Tibial artery (tissue), 4 donors: ENCODE results near the gene ROBO2.

Experiments
- DNase-seq, 2 donors: peaks; one replicate each; pipeline ENCODE4 v3.0.0-alpha.2; 2019
- H3K27ac ChIP-seq, 2 donors: fragments of 200-600 bp; sonication (generic) in 1 of 2; 1 replicate in 1 of 2; 2 replicates in 1 of 2; pipeline ENCODE4 v1.5.1; 2018 to 2019; ENCODE audit warnings: mild to moderate bottlenecking in 1 of 2
- H3K27me3 ChIP-seq, 2 donors: fragments of 200-600 bp; sonication (generic) in 1 of 2; one replicate each; pipeline versions ENCODE4 v1.5.1 to v1.6.0; 2016 to 2019
- H3K36me3 ChIP-seq, 3 donors: fragments of 200-600 bp; sonication (generic) in 2 of 3; one replicate each; pipeline ENCODE4 v1.5.1; 2016 to 2019; ENCODE audit warnings: mild to moderate bottlenecking in 2 of 3
- H3K4me1 ChIP-seq, 4 donors: fragments of 200-600 bp; sonication (generic) in 2 of 4; 1 replicate in 3 of 4; 2 replicates in 1 of 4; pipeline ENCODE4 v1.5.1; 2016 to 2019
- H3K4me3 ChIP-seq, 2 donors: fragments of 200-600 bp; sonication (generic) in 1 of 2; 1 replicate in 1 of 2; 2 replicates in 1 of 2; pipeline ENCODE4 v1.5.1; 2018 to 2019; ENCODE audit warnings: mild to moderate bottlenecking in 2 of 2
- H3K9me3 ChIP-seq, 3 donors: fragments of 200-600 bp; sonication (generic) in 1 of 3; one replicate each; pipeline ENCODE4 v1.5.1; 2016 to 2019
- intact Hi-C: fragments of 100-400 bp; cut with DNase I; formaldehyde crosslinking; loops from one replicate; pipeline ENCODE4 v1.15.0; 2023; ENCODE audit warnings: low total_unique reads
- TF ChIP-seq, protein P1 (sequence below), 2 experiments: fragments of 200-600 bp in 1 of 2; fragments of 450-650 bp in 1 of 2; IDR thresholded peaks; one replicate each; pipeline ENCODE4 v1.5.1; 2017 to 2019; ENCODE audit warnings: antibody characterized with exemption in 2 of 2, mild to moderate bottlenecking in 1 of 2, moderate library complexity in 1 of 2

ROBO2 gene

GRCh38 chr3:77001062-77001701, 38.7 kb upstream of the ROBO2 start:
- no peak for DNase-seq
- Histone ChIP-seq H3K4me1 (no peaks in the 10 kb centered on the region), H3K9me3 (no peaks in the 10 kb centered on the region), H3K27ac (no peak overlapping the region), H3K4me3 (no peak overlapping the region), H3K27me3 (no peaks in the 10 kb centered on the region), H3K36me3 (no peaks in the 10 kb centered on the region)
- intact Hi-C loops = no loop called here
- TF ChIP-seq, protein P1, sequence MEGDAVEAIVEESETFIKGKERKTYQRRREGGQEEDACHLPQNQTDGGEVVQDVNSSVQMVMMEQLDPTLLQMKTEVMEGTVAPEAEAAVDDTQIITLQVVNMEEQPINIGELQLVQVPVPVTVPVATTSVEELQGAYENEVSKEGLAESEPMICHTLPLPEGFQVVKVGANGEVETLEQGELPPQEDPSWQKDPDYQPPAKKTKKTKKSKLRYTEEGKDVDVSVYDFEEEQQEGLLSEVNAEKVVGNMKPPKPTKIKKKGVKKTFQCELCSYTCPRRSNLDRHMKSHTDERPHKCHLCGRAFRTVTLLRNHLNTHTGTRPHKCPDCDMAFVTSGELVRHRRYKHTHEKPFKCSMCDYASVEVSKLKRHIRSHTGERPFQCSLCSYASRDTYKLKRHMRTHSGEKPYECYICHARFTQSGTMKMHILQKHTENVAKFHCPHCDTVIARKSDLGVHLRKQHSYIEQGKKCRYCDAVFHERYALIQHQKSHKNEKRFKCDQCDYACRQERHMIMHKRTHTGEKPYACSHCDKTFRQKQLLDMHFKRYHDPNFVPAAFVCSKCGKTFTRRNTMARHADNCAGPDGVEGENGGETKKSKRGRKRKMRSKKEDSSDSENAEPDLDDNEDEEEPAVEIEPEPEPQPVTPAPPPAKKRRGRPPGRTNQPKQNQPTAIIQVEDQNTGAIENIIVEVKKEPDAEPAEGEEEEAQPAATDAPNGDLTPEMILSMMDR (IDR thresholded peaks at IDR 0.05) = no peak

GRCh38 chr3:77014226-77014625, 25.7 kb upstream of the ROBO2 start:
- no peak for DNase-seq
- no peaks in the 10 kb centered on the region for H3K4me1 ChIP-seq
- H3K36me3 ChIP-seq = no peaks in the 10 kb centered on the region
- H3K27me3 ChIP-seq = no peaks in the 10 kb centered on the region
- intact Hi-C loops = no loop called here
- no peaks in the 10 kb centered on the region for H3K9me3 ChIP-seq
- TF ChIP-seq, protein P1 (IDR thresholded peaks at IDR 0.05) = no peak
- no peak overlapping the region for H3K27ac ChIP-seq
- no peak overlapping the region for H3K4me3 ChIP-seq

DNA sequence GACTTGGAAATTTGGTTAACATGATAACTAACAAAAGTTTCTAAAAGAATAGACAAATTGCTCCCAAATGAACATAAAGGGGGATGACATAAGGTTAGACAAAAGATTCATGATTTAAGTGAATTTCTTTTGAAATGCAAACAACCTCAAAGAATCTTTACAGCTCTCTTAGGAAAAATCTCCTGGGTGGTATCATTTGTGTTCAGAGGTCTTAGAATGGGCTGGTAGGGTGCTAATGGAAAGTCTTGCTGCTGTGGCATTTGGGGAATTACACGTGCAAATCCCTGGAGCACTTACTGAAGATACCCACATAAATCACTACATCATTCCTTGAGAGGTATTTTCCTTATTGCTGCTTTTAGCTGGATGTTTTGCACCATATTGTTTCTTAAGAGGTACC, 14.4 kb upstream of the ROBO2 start:
- TF ChIP-seq, protein P1 (IDR thresholded peaks at IDR 0.05) = no peak

GRCh38 chr3:77026904-77027634, 12.8 kb upstream of the ROBO2 start:
- no peak for DNase-seq
- intact Hi-C loops = no loop called here
- H3K4me3 ChIP-seq = no peak overlapping the region
- H3K4me1 ChIP-seq = no peaks in the 10 kb centered on the region
- TF ChIP-seq, protein P1 (IDR thresholded peaks at IDR 0.05) = no peak
- H3K9me3 ChIP-seq = no peaks in the 10 kb centered on the region
- no peaks in the 10 kb centered on the region for H3K36me3 ChIP-seq
- H3K27me3 ChIP-seq = no peaks in the 10 kb centered on the region
- no peak overlapping the region for H3K27ac ChIP-seq

More for the DNA sequence above, 14.4 kb upstream of the ROBO2 start:
- no peaks in the 10 kb centered on the region for H3K9me3 ChIP-seq
- no peak overlapping the region for H3K27ac ChIP-seq
- intact Hi-C loops = no loop called here
- DNase-seq = no peak
- no peak overlapping the region for H3K4me3 ChIP-seq
- no peaks in the 10 kb centered on the region for H3K4me1 ChIP-seq
- no peaks in the 10 kb centered on the region for H3K36me3 ChIP-seq
- no peaks in the 10 kb centered on the region for H3K27me3 ChIP-seq

GRCh38 chr3:77028005-77028404, 11.9 kb upstream of the ROBO2 start:
- no peaks in the 10 kb centered on the region for H3K36me3 ChIP-seq
- no peaks in the 10 kb centered on the region for H3K9me3 ChIP-seq
- no peak for DNase-seq
- H3K27ac ChIP-seq = no peak overlapping the region
- intact Hi-C loops = no loop called here
- H3K4me3 ChIP-seq = no peak overlapping the region
- no peaks in the 10 kb centered on the region for H3K4me1 ChIP-seq
- TF ChIP-seq, protein P1 (IDR thresholded peaks at IDR 0.05) = no peak
- no peaks in the 10 kb centered on the region for H3K27me3 ChIP-seq
